IPS-20b (cell line): ENCODE measurements around the gene PDZRN4.
"Not testable (repeated sequence)": the region's sequence is repeated elsewhere in the genome, so short reads cannot be mapped to it uniquely, and the experiment has no call there.

Experiments
- H3K27ac ChIP-seq: one replicate; pipeline ENCODE4 v1.5.1; 2013; ENCODE audit warnings: low read length
- H3K27me3 ChIP-seq: 2 replicates; pipeline ENCODE4 v1.6.1; 2013; ENCODE audit warnings: mild to moderate bottlenecking, low read length, inconsistent platforms; ENCODE audit not compliant: insufficient read depth
- H3K36me3 ChIP-seq: 2 replicates; pipeline ENCODE4 v1.6.1; 2013; ENCODE audit warnings: low read depth, mild to moderate bottlenecking, inconsistent platforms, low read length, moderate library complexity; ENCODE audit not compliant: insufficient read depth
- H3K4me1 ChIP-seq: 2 replicates; pipeline ENCODE4 v1.6.1; 2013; ENCODE audit warnings: mild to moderate bottlenecking, control low read depth, inconsistent platforms, low read length, moderate library complexity; ENCODE audit not compliant: insufficient read depth
- H3K4me3 ChIP-seq: 2 replicates; pipeline ENCODE4 v1.5.1; 2013; ENCODE audit warnings: mild to moderate bottlenecking, low read length, inconsistent platforms
- H3K9ac ChIP-seq: 2 replicates; pipeline ENCODE4 v1.6.1; 2013; ENCODE audit warnings: low read depth, mild to moderate bottlenecking, inconsistent platforms, low read length, moderate library complexity
- H3K9me3 ChIP-seq: 2 replicates; pipeline ENCODE4 v1.6.1; 2013; ENCODE audit warnings: mild to moderate bottlenecking, low read depth, low read length, inconsistent platforms; ENCODE audit not compliant: insufficient read depth

The PDZRN4 gene

GRCh38 chr12:41188058-41188840 lies at the start of gene PDZRN4:
Gene PDZRN4, plus strand, starts transcription at chr12:41188320.
- Histone ChIP-seq H3K36me3 (no peaks in the 10 kb centered on the region), H3K9ac (no peak within 1 kb of the TSS), H3K4me1 (no peaks in the 10 kb centered on the region; the same call in 1 of the 2 replicates), H3K27me3 (peaks cover 58% of the 10 kb centered on the region), H3K27ac (no peak within 1 kb of the TSS), H3K9me3 (no peaks in the 10 kb centered on the region), H3K4me3 (peak within 1 kb of the TSS; percentile 62)

- Histone ChIP-seq H3K9ac (no peak overlapping the region), H3K4me1 (no peaks in the 10 kb centered on the region), H3K27me3 (no peaks in the 10 kb centered on the region), H3K9me3 (no peaks in the 10 kb centered on the region), H3K36me3 (no peaks in the 10 kb centered on the region), H3K4me3 (no peak overlapping the region), H3K27ac (no peak overlapping the region)
Observed at GRCh38 chr12:41140117-41140516, 48.0 kb upstream of the PDZRN4 start.

- Histone ChIP-seq H3K27ac (no peak overlapping the region), H3K4me3 (no peak overlapping the region), H3K4me1 (no peaks in the 10 kb centered on the region), H3K27me3 (no peaks in the 10 kb centered on the region), H3K9ac (no peak overlapping the region), H3K9me3 (no peaks in the 10 kb centered on the region), H3K36me3 (no peaks in the 10 kb centered on the region)
Observed at GRCh38 chr12:41141104-41141503, 47.0 kb upstream of the PDZRN4 start.

GRCh38 chr12:41142376-41142775 lies 45.7 kb upstream of the PDZRN4 start:
- Histone ChIP-seq H3K27me3 (no peaks in the 10 kb centered on the region), H3K36me3 (no peaks in the 10 kb centered on the region), H3K4me3 (no peak overlapping the region), H3K27ac (no peak overlapping the region), H3K4me1 (no peaks in the 10 kb centered on the region), H3K9ac (no peak overlapping the region), H3K9me3 (no peaks in the 10 kb centered on the region)

GRCh38 chr12:41151793-41152192 lies 36.3 kb upstream of the PDZRN4 start:
- Histone ChIP-seq H3K9me3 (peaks cover 9% of the 10 kb centered on the region; the same call in 1 of the 2 replicates), H3K36me3 (no peaks in the 10 kb centered on the region), H3K27me3 (no peaks in the 10 kb centered on the region), H3K9ac (no peak overlapping the region), H3K4me3 (no peak overlapping the region), H3K4me1 (no peaks in the 10 kb centered on the region), H3K27ac (no peak overlapping the region)

GRCh38 chr12:41162461-41162860 lies 25.7 kb upstream of the PDZRN4 start:
- H3K9me3 ChIP-seq, result no peaks in the 10 kb centered on the region
- H3K27me3 ChIP-seq, result no peaks in the 10 kb centered on the region
- no peak overlapping the region for H3K27ac ChIP-seq
- no peaks in the 10 kb centered on the region for H3K4me1 ChIP-seq
- no peaks in the 10 kb centered on the region for H3K36me3 ChIP-seq
- H3K9ac ChIP-seq, result no peak overlapping the region
- no peak overlapping the region for H3K4me3 ChIP-seq

- no peaks in the 10 kb centered on the region for H3K9me3 ChIP-seq
- H3K9ac ChIP-seq, result no peak overlapping the region
- no peak overlapping the region for H3K27ac ChIP-seq
- H3K27me3 ChIP-seq, result no peaks in the 10 kb centered on the region
- no peaks in the 10 kb centered on the region for H3K36me3 ChIP-seq
- no peak overlapping the region for H3K4me3 ChIP-seq
- no peaks in the 10 kb centered on the region for H3K4me1 ChIP-seq
Observed at GRCh38 chr12:41167701-41168100, 20.4 kb upstream of the PDZRN4 start.

- Histone ChIP-seq H3K27me3 (no peaks in the 10 kb centered on the region), H3K4me1 (no peaks in the 10 kb centered on the region), H3K27ac (no peak overlapping the region), H3K9me3 (no peaks in the 10 kb centered on the region), H3K4me3 (no peak overlapping the region), H3K9ac (no peak overlapping the region), H3K36me3 (no peaks in the 10 kb centered on the region)
Observed at GRCh38 chr12:41174602-41175001, 13.5 kb upstream of the PDZRN4 start.

GRCh38 chr12:41179507-41179906 lies 8.6 kb upstream of the PDZRN4 start:
- not testable (repeated sequence) for H3K9ac ChIP-seq, H3K4me1 ChIP-seq, H3K4me3 ChIP-seq, H3K27ac ChIP-seq, H3K9me3 ChIP-seq, H3K27me3 ChIP-seq, H3K36me3 ChIP-seq

GRCh38 chr12:41184864-41185263 lies 3.3 kb upstream of the PDZRN4 start:
- Histone ChIP-seq H3K9me3 (no peaks in the 10 kb centered on the region), H3K36me3 (no peaks in the 10 kb centered on the region), H3K9ac (no peak overlapping the region), H3K27me3 (peaks cover 42% of the 10 kb centered on the region), H3K27ac (no peak overlapping the region), H3K4me1 (no peaks in the 10 kb centered on the region; the same call in 1 of the 2 replicates), H3K4me3 (no peak overlapping the region)

- Histone ChIP-seq H3K9ac (no peak overlapping the region), H3K4me3 (no peak overlapping the region), H3K27ac (no peak overlapping the region), H3K36me3 (no peaks in the 10 kb centered on the region), H3K4me1 (no peaks in the 10 kb centered on the region; the same call in 1 of the 2 replicates), H3K9me3 (no peaks in the 10 kb centered on the region), H3K27me3 (peaks cover 54% of the 10 kb centered on the region)
Observed at GRCh38 chr12:41186026-41186425, 2.1 kb upstream of the PDZRN4 start.

GRCh38 chr12:41188841-41189394 lies 798 bp downstream of the PDZRN4 start:
- no peaks in the 10 kb centered on the region for H3K9me3 ChIP-seq
- no peak overlapping the region for H3K27ac ChIP-seq
- H3K27me3 ChIP-seq, result peaks cover 58% of the 10 kb centered on the region
- no peak overlapping the region for H3K9ac ChIP-seq
- H3K36me3 ChIP-seq, result no peaks in the 10 kb centered on the region
- H3K4me3 ChIP-seq, result peak overlapping the region; percentile 61; the same call in 1 of the 2 replicates
- no peaks in the 10 kb centered on the region; the same call in 1 of the 2 replicates for H3K4me1 ChIP-seq
